HEK293 (cell line): ENCODE data around the gene RDH5.

Experiments used
- BCL11A ChIP-seq: fragments of 450-650 bp; formaldehyde crosslinking; IDR thresholded peaks from 2 replicates; pipeline ENCODE4 v1.5.1; 2016; ENCODE audit warnings: low read depth, missing biosample characterization, missing genetic modification characterization
- HOXA7 ChIP-seq: sonication (generic); formaldehyde crosslinking; IDR thresholded peaks from 2 replicates; pipeline ENCODE4 v1.8.1; 2022; ENCODE audit warnings: missing genetic modification reagents, borderline replicate concordance
- SALL2 ChIP-seq: fragments of 450-650 bp; formaldehyde crosslinking; IDR thresholded peaks from 2 replicates; pipeline ENCODE4 v1.5.0; 2017; ENCODE audit warnings: missing biosample characterization, mild to moderate bottlenecking, missing genetic modification characterization, borderline replicate concordance
- ZBTB21 ChIP-seq: fragments of 450-650 bp; formaldehyde crosslinking; IDR thresholded peaks from 2 replicates; pipeline ENCODE4 v1.5.1; 2017; ENCODE audit warnings: missing biosample characterization, missing genetic modification characterization
- ZFP41 ChIP-seq: fragments of 450-650 bp; formaldehyde crosslinking; IDR thresholded peaks from 2 replicates; pipeline ENCODE4 v1.5.1; 2016; ENCODE audit warnings: missing biosample characterization, missing genetic modification characterization, borderline replicate concordance
- ZNF132 ChIP-seq: fragments of 450-650 bp; formaldehyde crosslinking; IDR thresholded peaks from 2 replicates; pipeline ENCODE4 v1.5.1; 2017; ENCODE audit warnings: missing biosample characterization, missing genetic modification characterization, borderline replicate concordance
- ZNF175 ChIP-seq: fragments of 450-650 bp; formaldehyde crosslinking; IDR thresholded peaks from 2 replicates; pipeline ENCODE4 v1.5.1; 2016; ENCODE audit warnings: missing biosample characterization, missing genetic modification characterization
- ZNF24 ChIP-seq: fragments of 450-650 bp; formaldehyde crosslinking; IDR thresholded peaks from 2 replicates; pipeline ENCODE4 v1.5.1; 2016; ENCODE audit warnings: missing biosample characterization, missing genetic modification characterization
- ZNF426 ChIP-seq: fragments of 450-650 bp; formaldehyde crosslinking; IDR thresholded peaks from 2 replicates; pipeline ENCODE4 v1.5.1; 2017; ENCODE audit warnings: missing biosample characterization, missing genetic modification characterization, mild to moderate bottlenecking, inconsistent platforms, moderate library complexity
- TF ChIP-seq, protein P1 (sequence below): fragments of 450-650 bp; formaldehyde crosslinking; IDR thresholded peaks from 2 replicates; pipeline ENCODE4 v1.5.1; 2016; ENCODE audit warnings: missing biosample characterization, missing genetic modification characterization
- TF ChIP-seq, protein P2 (sequence below): IDR thresholded peaks from 2 replicates; pipeline ENCODE4 v1.6.1; 2011; ENCODE audit warnings: mild to moderate bottlenecking, low read depth, low read length, borderline replicate concordance
- TF ChIP-seq, protein P3 (sequence below): fragments of 450-650 bp; formaldehyde crosslinking; IDR thresholded peaks from 2 replicates; pipeline ENCODE4 v1.5.1; 2016; ENCODE audit warnings: missing biosample characterization, missing genetic modification characterization
- TF ChIP-seq, protein P4 (sequence below): sonication (generic); formaldehyde crosslinking; IDR thresholded peaks from 2 replicates; pipeline ENCODE4 v1.8.1; 2022; ENCODE audit warnings: mild to moderate bottlenecking, moderate library complexity, missing genetic modification reagents

DNA sequence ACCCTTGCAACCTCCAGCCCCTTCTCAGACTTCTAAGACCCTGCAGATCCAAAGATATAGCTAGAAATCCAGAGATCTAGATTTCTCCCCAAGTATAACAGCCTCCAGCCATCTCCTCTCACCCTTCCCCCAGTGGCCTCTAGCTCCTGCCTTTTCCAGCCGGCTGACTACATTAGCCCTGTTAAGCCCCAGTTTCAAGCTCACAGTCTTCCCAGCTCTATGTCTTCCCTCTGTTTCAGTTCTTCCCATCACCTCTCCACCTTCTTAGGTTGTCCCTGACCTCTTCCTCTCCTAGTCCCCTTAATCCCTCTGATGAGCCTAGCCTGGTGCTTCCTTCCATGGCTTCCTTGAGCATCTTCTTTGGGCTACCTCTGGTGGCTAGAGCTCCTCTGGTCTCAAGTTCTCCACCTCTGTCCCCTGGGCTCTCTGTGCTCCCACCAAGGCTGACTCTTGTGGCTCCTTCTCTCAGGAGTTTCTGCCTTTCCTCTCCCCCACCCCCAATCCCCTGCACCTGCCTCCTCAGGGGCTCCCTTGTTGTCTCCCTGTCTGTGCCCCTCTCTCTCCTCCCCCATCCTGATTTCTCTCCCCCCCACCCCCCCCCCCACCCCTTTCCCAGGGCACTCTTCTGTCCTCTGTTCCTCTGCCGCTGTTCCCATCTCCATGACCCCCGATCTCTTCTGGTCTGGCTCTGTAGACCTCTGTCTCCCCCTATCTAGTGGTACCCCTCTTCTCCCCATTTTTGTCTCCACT lies 21.9 kb downstream of the RDH5 start:
- no peak for TF ChIP-seq ZNF175 (tag by site-specific recombination)
- TF ChIP-seq ZNF132: no peak
- TF ChIP-seq, protein P1, sequence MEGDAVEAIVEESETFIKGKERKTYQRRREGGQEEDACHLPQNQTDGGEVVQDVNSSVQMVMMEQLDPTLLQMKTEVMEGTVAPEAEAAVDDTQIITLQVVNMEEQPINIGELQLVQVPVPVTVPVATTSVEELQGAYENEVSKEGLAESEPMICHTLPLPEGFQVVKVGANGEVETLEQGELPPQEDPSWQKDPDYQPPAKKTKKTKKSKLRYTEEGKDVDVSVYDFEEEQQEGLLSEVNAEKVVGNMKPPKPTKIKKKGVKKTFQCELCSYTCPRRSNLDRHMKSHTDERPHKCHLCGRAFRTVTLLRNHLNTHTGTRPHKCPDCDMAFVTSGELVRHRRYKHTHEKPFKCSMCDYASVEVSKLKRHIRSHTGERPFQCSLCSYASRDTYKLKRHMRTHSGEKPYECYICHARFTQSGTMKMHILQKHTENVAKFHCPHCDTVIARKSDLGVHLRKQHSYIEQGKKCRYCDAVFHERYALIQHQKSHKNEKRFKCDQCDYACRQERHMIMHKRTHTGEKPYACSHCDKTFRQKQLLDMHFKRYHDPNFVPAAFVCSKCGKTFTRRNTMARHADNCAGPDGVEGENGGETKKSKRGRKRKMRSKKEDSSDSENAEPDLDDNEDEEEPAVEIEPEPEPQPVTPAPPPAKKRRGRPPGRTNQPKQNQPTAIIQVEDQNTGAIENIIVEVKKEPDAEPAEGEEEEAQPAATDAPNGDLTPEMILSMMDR: no peak
- TF ChIP-seq BCL11A: no peak
- TF ChIP-seq, protein P2, sequence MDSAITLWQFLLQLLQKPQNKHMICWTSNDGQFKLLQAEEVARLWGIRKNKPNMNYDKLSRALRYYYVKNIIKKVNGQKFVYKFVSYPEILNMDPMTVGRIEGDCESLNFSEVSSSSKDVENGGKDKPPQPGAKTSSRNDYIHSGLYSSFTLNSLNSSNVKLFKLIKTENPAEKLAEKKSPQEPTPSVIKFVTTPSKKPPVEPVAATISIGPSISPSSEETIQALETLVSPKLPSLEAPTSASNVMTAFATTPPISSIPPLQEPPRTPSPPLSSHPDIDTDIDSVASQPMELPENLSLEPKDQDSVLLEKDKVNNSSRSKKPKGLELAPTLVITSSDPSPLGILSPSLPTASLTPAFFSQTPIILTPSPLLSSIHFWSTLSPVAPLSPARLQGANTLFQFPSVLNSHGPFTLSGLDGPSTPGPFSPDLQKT: no peak
- no peak for TF ChIP-seq ZBTB21
- TF ChIP-seq, protein P3, sequence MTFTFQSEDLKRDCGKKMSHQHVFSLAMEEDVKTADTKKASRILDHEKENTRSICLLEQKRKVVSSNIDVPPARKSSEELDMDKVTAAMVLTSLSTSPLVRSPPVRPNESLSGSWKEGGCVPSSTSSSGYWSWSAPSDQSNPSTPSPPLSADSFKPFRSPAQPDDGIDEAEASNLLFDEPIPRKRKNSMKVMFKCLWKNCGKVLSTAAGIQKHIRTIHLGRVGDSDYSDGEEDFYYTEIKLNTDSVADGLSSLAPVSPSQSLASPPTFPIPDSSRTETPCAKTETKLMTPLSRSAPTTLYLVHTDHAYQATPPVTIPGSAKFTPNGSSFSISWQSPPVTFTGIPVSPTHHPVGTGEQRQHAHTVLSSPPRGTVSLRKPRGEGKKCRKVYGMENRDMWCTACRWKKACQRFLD (tag by site-specific recombination): no peak
- TF ChIP-seq, protein P4, sequence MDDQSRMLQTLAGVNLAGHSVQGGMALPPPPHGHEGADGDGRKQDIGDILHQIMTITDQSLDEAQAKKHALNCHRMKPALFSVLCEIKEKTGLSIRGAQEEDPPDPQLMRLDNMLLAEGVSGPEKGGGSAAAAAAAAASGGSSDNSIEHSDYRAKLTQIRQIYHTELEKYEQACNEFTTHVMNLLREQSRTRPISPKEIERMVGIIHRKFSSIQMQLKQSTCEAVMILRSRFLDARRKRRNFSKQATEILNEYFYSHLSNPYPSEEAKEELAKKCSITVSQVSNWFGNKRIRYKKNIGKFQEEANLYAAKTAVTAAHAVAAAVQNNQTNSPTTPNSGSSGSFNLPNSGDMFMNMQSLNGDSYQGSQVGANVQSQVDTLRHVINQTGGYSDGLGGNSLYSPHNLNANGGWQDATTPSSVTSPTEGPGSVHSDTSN (CRISPR knock-in tag): no peak
- no peak for TF ChIP-seq ZNF24 (tag by site-specific recombination)
- no peak for TF ChIP-seq ZNF426 (tag by site-specific recombination)
- TF ChIP-seq ZFP41: no peak
- no peak for TF ChIP-seq HOXA7
- no peak for TF ChIP-seq SALL2 (tag by site-specific recombination)
